GM23248 (cell line): ENCODE results near the gene HDAC7.

ENCODE experiments used
- EZH2 ChIP-seq: fragments of 200-600 bp; sonication (generic); IDR thresholded peaks from 2 replicates; pipeline ENCODE4 v1.6.1; 2018; ENCODE audit warnings: antibody characterized with exemption, mild to moderate bottlenecking; ENCODE audit not compliant: insufficient read depth, poor library complexity, severe bottlenecking
- EZH2phosphoT487 ChIP-seq: fragments of 200-600 bp; sonication (generic); IDR thresholded peaks from 2 replicates; pipeline ENCODE4 v1.6.1; 2018; ENCODE audit warnings: antibody characterized with exemption, moderate library complexity, mild to moderate bottlenecking, low read depth; ENCODE audit not compliant: insufficient read depth

- no peak for TF ChIP-seq EZH2
- TF ChIP-seq EZH2phosphoT487, result no peak
Measured at GRCh38 chr12:47755655-47756562, 63.8 kb downstream of the HDAC7 start.
